ENCODE results near the gene RUNX2.

DNA sequence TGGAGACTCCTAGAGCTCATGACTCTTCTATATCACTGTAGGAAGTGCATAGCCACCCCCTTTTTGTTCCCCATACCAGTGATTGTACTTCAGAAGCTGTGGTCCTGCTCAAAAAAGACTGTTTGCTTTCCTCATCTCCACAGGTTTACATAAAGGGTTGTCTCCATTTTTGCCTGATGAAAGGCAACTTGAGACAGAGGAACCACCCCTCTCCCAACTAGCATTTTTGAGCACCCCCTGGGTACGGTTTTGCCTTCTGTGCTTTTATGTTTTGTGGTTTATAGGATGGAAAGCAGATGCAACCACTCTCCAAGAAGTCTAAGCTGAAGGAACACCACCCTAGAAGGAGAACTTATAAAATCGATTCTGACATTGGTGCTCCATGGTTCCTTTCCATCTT lies 177.3 kb downstream of the RUNX2 start:
- TF ChIP-seq CTCF (IDR thresholded peaks at IDR 0.05; ENCODE audit: low read depth, low read length, missing input control) (no peak), YY1 (IDR thresholded peaks at IDR 0.05) (no peak), JUND (IDR thresholded peaks at IDR 0.05) (no peak), REST (IDR thresholded peaks at IDR 0.05) (no peak), ATF3 (IDR thresholded peaks at IDR 0.05) (no peak), HNF4A (conservative IDR thresholded peaks at IDR 0.05) (no peak), SP1 (IDR thresholded peaks at IDR 0.05) (no peak), ZBTB33 (IDR thresholded peaks at IDR 0.05) (no peak), RXRA (IDR thresholded peaks at IDR 0.05) (no peak), GABPA (IDR thresholded peaks at IDR 0.05 in 1 of 2, conservative IDR thresholded peaks at IDR 0.05 in 1 of 2) (no peak), MAX (IDR thresholded peaks at IDR 0.05) (no peak), RAD21 (IDR thresholded peaks at IDR 0.05) (no peak), HNF4G (IDR thresholded peaks at IDR 0.05) (no peak)

Measured in liver (tissue), 3 donors.